Measurements from ENCODE around the gene RAB43.
A peak's percentile ranks its signal among the peaks of the same experiment; 100 is the strongest.
"Not testable (repeated sequence)": the region's sequence is repeated elsewhere in the genome, so short reads cannot be mapped to it uniquely, and the experiment has no call there.

RAB43 gene

DNA sequence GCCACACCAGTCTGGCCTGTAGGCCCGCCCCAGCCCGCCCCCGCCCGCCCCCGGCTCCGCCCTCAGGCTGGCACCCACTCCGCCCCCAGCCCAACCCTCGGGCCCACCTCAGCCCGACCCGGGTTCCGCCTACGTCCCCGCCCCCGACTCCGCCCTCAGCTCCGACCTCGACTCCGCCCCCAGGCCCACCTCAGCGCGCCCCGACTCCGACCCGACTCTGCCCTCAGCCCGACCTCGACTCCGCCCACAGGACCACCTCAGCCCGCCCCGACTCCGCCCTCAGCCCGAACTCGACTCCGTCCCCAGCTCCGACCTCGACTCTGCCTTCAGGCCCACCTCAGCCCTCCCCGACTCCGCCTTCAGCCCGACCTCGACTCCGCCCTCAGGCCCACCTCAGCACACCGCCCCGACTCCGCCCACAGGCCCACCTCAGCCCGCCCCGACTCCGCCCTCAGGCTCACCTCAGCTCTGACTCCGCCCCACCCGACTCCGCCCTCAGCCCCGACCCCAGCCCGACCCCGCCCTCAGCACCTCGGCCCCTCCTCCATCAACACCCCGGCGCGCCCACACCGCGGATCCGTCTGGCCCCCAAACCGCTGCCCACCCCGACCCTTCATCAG is at the start of gene RAB43:
RAB43 (minus strand) TSS at position 13 of the 620 bp plus-strand sequence. CDS start 315 bp downstream, outside the sequence.
- peak; percentile 90 to 92 for DNase-seq

DNA sequence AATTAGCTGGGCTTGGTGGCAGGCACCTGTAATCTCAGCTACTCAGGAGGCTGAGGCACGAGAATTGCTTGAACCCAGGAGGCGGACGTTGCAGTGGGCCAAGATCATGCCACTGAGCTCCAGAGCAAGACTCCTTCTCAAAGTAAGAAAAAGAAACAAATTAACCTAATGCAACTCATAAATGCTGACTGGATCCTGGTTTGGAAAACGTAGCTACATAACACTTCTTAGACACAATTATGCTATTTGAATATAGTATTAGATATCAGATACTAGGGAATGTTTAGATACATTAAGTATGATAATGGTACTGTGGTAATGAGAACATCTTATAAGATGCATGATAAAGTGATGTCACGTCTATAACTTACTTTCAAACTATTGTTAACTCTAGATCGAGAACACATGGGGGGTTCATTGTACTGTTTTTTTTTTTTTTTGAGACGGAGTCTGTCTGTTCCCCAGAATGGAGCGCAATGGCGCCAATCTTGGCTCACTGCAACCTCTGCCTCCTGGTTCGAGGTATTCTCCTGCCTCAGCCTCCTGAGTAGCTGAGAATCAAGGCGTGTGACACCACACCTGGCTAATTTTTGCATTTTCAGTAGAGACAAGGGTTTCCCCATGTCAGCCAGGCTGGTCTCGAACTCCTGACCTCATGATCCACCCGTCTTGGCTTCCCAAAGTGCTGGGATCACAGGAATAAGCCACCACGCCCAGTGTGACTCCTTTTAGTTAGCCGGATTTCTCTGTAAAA is 45.2 kb upstream of the RAB43 start:
- no peak for DNase-seq

DNA sequence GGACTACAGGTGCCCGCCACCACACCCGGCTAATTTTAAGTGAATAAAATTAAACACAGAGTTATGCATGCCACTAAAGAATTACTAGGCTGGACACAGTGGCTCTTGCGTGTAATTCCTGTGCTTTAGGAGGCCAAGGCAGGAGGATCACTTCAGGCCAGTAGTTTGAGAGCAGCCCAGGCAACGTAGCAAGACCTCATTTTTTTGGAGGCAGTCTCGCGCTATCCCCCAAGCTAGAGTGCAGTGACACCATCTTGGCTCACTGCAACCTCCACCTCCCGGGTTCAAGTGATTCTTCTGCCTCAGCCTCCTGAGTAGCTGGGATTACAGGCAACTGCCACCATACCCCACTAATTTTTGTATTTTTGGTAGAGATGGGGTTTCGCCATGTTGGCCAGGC is 44.0 kb upstream of the RAB43 start:
- DNase-seq: not testable (repeated sequence)

GRCh38 chr3:129164500-129164899 is 42.9 kb upstream of the RAB43 start:
- DNase-seq: no peak

DNA sequence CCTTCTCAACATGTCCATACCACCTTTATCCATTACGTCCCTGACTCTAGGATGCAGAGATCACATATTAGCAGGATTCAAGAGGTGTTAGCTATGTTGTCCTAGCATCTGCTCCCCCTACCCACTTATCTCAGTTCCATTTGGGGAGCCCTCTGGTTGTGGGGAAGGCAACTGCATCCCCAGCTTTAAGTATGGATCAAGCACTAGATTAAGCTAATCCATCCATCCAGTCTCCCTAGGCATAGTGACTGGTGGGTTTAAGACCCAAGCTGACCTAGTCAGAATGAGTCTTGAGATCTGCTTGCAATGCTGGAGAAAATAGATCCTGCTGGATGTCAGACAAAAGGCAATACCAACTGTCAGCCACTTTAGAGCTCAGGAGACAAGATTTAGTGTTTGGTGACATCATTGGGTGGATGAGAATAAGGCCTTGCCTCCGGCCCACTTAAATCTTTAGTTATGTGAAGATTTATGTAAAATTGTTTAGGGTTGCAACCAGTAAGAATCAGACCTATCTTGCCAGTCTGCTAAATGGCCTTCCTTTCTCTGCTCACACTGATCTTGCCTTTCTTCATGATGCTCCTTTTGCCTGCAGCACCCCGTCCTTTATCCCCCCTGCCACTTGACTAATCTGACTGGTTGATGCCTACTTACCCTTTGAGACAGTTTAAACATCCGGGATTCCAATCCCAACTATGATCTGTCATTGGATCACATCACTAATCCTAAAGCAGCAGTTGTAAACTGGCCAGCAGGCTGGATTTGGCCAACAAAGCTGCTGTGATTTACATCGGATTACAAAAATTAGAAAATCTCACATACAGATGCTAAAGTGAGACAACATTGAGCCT is 41.4 kb upstream of the RAB43 start:
- DNase-seq: no peak

GRCh38 chr3:129161860-129162271 is 40.3 kb upstream of the RAB43 start:
- peak in 1 of 2 donors; percentile 32 for DNase-seq

DNA sequence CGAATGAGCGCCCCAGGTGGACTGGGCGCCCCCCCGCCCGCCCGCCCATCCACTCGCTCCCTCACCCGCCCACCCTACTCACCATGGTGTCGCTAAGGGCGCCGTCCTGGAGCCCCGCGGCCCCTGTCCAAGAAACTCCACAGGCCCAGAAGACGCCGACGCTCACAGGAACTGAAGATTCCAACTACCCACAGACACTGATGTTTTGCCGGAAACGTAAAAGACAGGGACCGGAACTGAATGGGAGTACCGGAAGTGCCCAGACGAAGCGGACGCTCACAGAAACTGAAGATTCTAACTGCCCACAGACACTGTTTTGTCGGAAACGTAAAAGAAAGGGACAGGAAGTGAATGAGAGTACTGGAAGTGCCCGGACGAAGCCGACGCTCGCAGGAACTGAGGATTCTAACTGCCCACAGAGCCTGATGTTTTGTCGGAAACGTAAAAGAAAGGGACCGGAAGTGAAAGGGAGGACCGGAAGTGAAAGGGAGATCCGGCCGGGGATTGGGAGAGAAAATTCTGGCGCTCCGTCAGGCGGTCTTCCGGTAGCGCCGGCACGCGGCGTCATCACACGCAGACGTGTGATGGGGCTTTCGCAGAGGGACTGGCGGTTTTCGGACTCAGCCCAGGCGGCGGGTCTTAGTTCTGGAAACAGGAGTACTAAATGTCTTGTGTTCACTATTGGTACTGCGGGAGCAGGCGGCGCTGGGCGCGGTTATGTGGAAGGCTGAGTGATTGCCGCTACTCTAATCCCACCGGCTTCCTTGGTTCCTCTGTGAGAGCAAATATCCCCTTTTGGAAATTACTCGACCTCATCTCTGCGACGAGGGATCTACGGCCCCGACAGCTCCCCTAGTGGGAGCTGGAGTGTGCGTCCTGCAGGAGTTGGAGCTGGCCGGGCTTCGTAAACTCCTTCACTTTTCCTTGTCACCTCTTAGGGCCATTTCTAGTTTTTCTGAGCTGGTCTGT is 39.6 kb upstream of the RAB43 start, which contains the start of gene ISY1:
ISY1 (minus strand) TSS at position 173 of the 969 bp plus-strand sequence; CDS start at position 85, 88 bp downstream.
- peak; percentile 92 to 93 for DNase-seq

- no peak for DNase-seq
Measured at GRCh38 chr3:129144786-129145185, 23.2 kb upstream of the RAB43 start.

DNA sequence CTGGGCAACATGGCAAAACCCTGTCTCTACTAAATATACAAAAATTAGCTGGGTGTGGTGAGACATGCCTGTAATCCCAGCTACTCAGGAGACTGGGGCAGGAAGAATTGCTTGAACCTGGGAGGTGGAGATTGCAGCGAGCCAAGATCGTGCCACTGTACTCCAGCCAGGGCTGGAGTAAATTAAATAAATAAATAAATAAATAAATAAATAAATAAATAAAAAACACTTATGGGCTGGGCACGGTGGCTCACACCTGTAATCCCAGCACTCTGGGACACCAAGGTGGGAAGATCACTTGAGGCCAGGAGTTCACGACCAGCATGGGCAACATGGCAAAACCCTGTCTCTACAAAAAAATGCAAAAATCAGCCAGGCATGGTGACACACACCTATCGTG is 19.4 kb upstream of the RAB43 start:
- DNase-seq: not testable (repeated sequence)

- no peak for DNase-seq
Measured at GRCh38 chr3:129139911-129140310, 18.3 kb upstream of the RAB43 start.

DNA sequence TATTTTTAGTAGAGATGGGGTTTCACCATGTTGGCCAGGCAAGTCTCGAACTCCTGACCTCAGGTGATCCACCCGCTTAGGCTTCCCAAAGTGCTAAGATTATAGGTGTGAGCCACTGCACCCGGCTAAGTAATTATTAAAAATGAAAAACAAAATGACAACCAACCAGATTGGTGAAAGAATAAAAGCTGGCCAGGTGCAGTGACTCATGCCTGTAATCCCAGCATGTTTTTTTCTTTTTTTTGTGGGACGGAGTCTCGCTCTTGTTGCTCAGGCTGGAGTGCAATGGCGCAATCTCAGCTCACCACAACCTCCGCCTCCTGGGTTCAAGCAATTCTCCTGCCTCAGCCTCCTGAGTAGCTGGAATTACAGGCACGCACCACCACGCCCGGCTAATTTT is 14.7 kb upstream of the RAB43 start:
- not testable (repeated sequence) for DNase-seq

- no peak for DNase-seq
Measured at GRCh38 chr3:129132097-129132866, 10.7 kb upstream of the RAB43 start.

DNA sequence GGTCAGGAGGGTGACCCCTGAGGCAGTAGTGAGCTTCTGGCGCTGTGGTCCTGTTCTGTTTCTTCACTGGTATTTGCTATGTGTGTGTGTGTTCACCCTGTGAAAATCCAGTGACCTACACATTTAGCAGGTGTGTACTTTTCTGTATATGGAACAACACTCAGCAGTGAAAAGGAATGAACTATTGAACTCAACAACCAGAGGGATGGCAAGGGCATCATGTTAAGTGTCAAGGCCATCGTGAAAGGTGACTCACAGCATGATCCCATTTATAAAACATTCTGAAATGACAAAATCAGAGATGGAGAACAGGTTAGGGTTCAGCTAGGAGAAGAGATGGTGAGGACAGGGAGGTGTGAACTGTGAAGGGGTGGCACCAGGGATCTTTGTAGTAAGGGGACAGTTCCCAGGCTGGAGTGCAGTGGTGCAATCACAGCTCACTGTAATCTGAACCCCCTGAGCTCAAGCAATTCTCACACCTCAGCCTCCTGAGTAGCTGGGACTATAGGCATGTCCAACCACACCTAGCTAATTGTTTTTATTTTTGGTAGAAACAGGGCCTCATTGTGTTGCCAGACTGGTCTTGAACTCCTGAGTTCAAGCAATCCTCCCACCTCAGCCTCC is 10.0 kb upstream of the RAB43 start:
- no peak for DNase-seq

- DNase-seq: no peak
Measured at GRCh38 chr3:129130291-129130813, 8.7 kb upstream of the RAB43 start.

DNA sequence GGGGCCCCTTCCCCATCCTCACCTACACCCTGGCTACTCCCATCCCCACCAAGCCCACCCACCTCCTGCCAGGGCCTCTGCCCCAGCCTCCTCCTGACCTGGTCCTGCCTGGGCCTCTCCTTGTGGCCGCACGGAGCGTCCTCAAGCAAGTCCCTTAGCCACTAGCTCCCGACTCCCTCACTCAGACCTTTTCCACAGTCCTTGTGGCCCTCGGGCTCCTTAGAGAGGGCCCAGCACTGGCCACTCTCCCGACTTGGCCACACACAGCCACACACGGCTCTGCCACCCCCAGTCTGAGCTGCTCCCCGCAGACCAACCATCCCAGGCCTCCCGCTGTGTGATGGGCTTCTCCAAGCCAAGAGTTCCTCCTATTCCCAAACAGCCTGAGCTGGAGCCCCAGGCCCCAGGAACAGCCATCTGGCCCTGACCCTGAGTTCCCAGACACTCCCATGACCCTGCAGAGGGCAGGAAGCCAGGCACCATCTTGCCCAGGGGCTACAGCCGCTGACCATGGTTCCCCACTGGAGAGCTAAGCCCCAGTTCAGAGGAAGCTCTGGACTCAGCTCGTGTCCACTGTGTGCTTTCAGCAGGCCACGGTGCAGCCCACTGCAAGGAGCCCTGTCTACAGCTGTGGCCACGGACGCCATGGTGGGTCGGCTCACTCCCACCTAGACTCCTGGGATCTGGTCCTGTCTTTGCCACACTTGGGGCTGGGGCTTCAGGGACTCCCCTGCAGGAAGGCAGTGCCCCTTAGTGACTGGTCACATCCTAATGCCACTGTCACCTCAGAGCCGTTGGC is 7.0 kb upstream of the RAB43 start:
- no peak for DNase-seq

- no peak for DNase-seq
Measured at GRCh38 chr3:129126726-129127280, 5.2 kb upstream of the RAB43 start.

- DNase-seq: peak in 1 of 2 donors; percentile 42
Measured at GRCh38 chr3:129123314-129124060, 1.9 kb upstream of the RAB43 start.

DNA sequence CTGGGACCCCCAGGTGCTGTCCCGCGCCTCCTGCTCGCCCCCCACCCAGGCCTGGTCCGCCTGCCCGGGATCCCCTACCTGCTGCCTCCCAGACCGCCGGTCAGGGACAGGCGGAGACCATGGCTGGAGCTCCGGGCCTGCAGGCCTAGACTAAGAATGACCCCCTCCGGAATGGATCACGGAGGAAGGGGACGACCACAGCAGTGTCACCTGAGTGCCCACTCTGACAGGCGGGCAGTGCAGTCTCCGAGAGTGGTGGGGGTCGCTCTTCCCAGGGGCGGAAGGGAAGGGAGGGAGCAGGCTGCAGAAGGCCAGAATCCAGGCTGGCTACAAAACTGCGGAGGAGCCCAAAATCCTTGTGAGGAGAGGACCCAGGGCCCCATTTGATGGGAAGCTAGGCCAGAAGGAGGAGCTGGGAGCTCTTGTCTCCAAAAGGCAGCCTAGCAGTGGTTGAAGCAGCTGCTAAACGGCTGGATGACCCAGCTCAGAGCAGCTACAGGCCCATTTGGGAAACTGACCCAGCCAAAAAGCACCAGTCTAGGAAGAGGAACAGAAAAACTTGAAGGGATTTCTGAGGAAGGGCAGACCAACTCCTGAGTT is 908 bp upstream of the RAB43 start:
- peak in 1 of 2 donors; percentile 21 for DNase-seq

Data from CD4-positive, alpha-beta T cell treated with Interleukin-4 for 1 hour (primary cell).